CD4-positive, alpha-beta memory T cell (primary cell): ENCODE results near the gene MAP2K5. TPM values are rescaled to one million over a fixed set of nuclear protein-coding genes. Genes with fewer than 3 reads are reported as not detected.

ENCODE experiments used
- CTCF ChIA-PET: fragments of 350-600 bp; sonication (Branson Sonifier 250); formaldehyde crosslinking; loops from one replicate; lab custom pipeline; 2021; ENCODE audit warnings: inconsistent platforms; ENCODE audit not compliant: partially characterized antibody; lab: Charles Lee
- POLR2A ChIA-PET: fragments of 350-600 bp; sonication (Branson Sonifier 250); formaldehyde crosslinking; loops from one replicate; lab custom pipeline; 2021; ENCODE audit not compliant: partially characterized antibody; lab: Charles Lee
- DNase-seq, 5 donors: peaks; one replicate each; pipeline versions ENCODE4 v3.0.0 to v3.0.0-alpha.2; 2020 to 2022; ENCODE audit warnings: mixed read lengths in 1 of 5
- H3K27ac ChIP-seq: one replicate; pipeline ENCODE4 v1.7.0; 2013; ENCODE audit warnings: low read depth, low read length
- H3K27me3 ChIP-seq: 2 replicates; pipeline ENCODE4 v1.7.0; 2013; ENCODE audit warnings: mild to moderate bottlenecking, low read length, moderate library complexity; ENCODE audit not compliant: insufficient read depth
- H3K36me3 ChIP-seq: 2 replicates; pipeline ENCODE4 v1.7.0; 2013; ENCODE audit warnings: mild to moderate bottlenecking, low read length, moderate library complexity; ENCODE audit not compliant: insufficient read depth
- H3K4me1 ChIP-seq: 2 replicates; pipeline ENCODE4 v1.7.0; 2013; ENCODE audit warnings: mild to moderate bottlenecking, low read length, moderate library complexity; ENCODE audit not compliant: insufficient read depth
- H3K4me3 ChIP-seq, 2 donors: one replicate each; pipeline ENCODE4 v1.7.0; 2013; ENCODE audit warnings: low read length in 2 of 2, mild to moderate bottlenecking in 1 of 2
- H3K9me3 ChIP-seq, 2 donors: one replicate each; pipeline ENCODE4 v1.7.0; 2013; ENCODE audit warnings: low read length in 2 of 2, control low read depth in 1 of 2; ENCODE audit not compliant: control insufficient read depth in 1 of 2
- H3K27ac Mint-ChIP-seq, 7 donors: one replicate each; pipeline ENCODE4 v1.8.0; 2020 to 2021; ENCODE audit warnings: mixed read lengths in 7 of 7, mild to moderate bottlenecking in 6 of 7, inconsistent platforms in 3 of 7, moderate library complexity in 3 of 7
- H3K27me3 Mint-ChIP-seq, 2 donors: one replicate each; pipeline ENCODE4 v1.8.0; 2020 to 2021; ENCODE audit warnings: mixed read lengths in 2 of 2
- H3K36me3 Mint-ChIP-seq, 2 donors: one replicate each; pipeline ENCODE4 v1.8.0; 2020 to 2021; ENCODE audit warnings: mixed read lengths in 2 of 2, inconsistent platforms in 1 of 2, mild to moderate bottlenecking in 1 of 2
- H3K4me1 Mint-ChIP-seq, 4 donors: one replicate each; pipeline ENCODE4 v1.8.0; 2020 to 2021; ENCODE audit warnings: mixed read lengths in 4 of 4, mild to moderate bottlenecking in 1 of 4
- H3K4me3 Mint-ChIP-seq, 8 donors: one replicate each; pipeline ENCODE4 v1.8.0; 2020 to 2021; ENCODE audit warnings: mixed read lengths in 8 of 8, mild to moderate bottlenecking in 7 of 8, moderate library complexity in 6 of 8, inconsistent platforms in 3 of 8
- H3K9me3 Mint-ChIP-seq, 8 donors: one replicate each; pipeline ENCODE4 v1.8.0; 2020 to 2021; ENCODE audit warnings: mixed read lengths in 8 of 8, mild to moderate bottlenecking in 5 of 8, inconsistent platforms in 3 of 8, moderate library complexity in 1 of 8
- intact Hi-C: fragments of 100-400 bp; cut with micrococcal nuclease; formaldehyde crosslinking; loops from one replicate; pipeline ENCODE4 v1.15.1; 2023
- polyA plus RNA-seq, 2 donors: library from polyadenylated mRNA; unstranded; fragments of 300-500 nt; fragmentation: Illumina TruSeq; gene quantifications; one replicate each; pipeline ENCODE4 v1.2.3, GENCODE V29; 2021
- total RNA-seq, 2 experiments: library from RNA; stranded (reverse); gene quantifications; one replicate each; pipeline ENCODE4 v1.2.3, GENCODE V29; 2021

MAP2K5 gene
- total and polyA plus RNA-seq, 4 experiments from 2014 or later, result 15.2 to 31.4 (median 24.9) TPM

DNA sequence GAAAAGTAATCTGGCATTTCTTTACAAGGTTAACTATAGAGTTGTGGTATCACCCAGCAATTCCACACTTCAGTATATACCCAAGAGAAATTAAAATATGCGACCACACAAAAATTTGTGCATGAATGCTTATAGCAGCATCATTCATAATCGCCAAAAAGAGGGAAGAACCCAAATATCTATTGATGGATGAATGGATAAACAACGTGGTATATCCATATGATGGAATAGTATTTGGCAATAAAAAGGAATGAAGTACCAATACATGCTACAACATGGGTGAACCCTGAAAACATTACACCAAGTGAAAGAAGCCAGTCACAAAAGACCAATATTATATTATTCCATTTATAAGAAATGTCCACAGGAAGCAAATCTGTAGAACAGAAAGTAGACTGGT is 274.2 kb downstream of the MAP2K5 start:
- peaks cover under 1 to 16% (median 9%) of the 10 kb centered on the region in 4 donors for H3K4me1 Mint-ChIP-seq
- no peak overlapping the region for H3K27ac ChIP-seq
- DNase-seq, result no peak
- no peaks in the 10 kb centered on the region for H3K36me3 ChIP-seq
- H3K27ac Mint-ChIP-seq, result no peak overlapping the region
- peaks cover 12% of the 10 kb centered on the region for H3K4me1 ChIP-seq
- H3K9me3 Mint-ChIP-seq, result peaks cover 0 to 6% (median 3%) of the 10 kb centered on the region in 8 donors
- H3K4me3 Mint-ChIP-seq, result no peak overlapping the region
- H3K27me3 ChIP-seq, result peaks cover 21% of the 10 kb centered on the region
- no peak overlapping the region for H3K4me3 ChIP-seq
- CTCF ChIA-PET, result no interaction called here
- peaks cover 29 to 34% of the 10 kb centered on the region in 2 donors for H3K27me3 Mint-ChIP-seq
- POLR2A ChIA-PET, result no interaction called here
- H3K9me3 ChIP-seq, result no peaks in the 10 kb centered on the region
- H3K36me3 Mint-ChIP-seq, result peaks cover 0 to 10% of the 10 kb centered on the region in 2 donors
- intact Hi-C loops, result no loop called here

DNA sequence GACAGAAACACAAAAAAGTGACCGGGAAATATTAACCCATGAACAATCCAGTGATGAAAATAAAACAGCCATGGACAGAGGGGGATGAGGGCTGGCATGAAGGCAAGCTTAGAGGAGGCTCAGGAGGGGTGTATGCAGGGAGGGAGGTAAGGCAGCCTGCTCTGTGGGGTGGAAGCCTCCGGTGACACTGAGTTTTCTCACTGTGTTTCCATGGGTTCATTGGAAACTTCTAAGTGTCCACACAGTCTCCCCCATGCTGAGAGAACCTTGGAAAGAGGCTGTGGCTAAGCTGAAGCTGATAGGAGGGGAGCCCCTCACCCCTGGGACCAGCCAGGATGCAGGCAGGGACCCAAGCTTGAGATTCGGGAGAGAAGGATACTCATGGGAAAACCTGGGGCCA is 276.0 kb downstream of the MAP2K5 start:
- Histone ChIP-seq H3K9me3 (no peaks in the 10 kb centered on the region), H3K27ac (no peak overlapping the region), H3K27me3 (peaks cover 33% of the 10 kb centered on the region), H3K36me3 (no peaks in the 10 kb centered on the region), H3K4me1 (peaks cover 25% of the 10 kb centered on the region), H3K4me3 (no peak overlapping the region)
- CTCF ChIA-PET, result interaction anchor here (1.1 to 1.2 kb wide), 2 partner anchors 18 to 361 kb away, joined by 3 read pairs; no protein-coding TSS in a partner anchor
- peaks cover 0 to 6% (median 4%) of the 10 kb centered on the region in 8 donors for H3K9me3 Mint-ChIP-seq
- no peak overlapping the region for H3K27ac Mint-ChIP-seq
- H3K27me3 Mint-ChIP-seq, result peaks cover 42 to 45% of the 10 kb centered on the region in 2 donors
- POLR2A ChIA-PET, result interaction anchor here (0.6 to 2.3 kb wide), 2 partner anchors 20 to 33 kb away, joined by 3 to 7 read pairs; no protein-coding TSS in a partner anchor
- intact Hi-C loops, result no loop called here
- H3K36me3 Mint-ChIP-seq, result peaks cover 0 to 10% of the 10 kb centered on the region in 2 donors
- peaks cover 6 to 29% (median 20%) of the 10 kb centered on the region in 4 donors for H3K4me1 Mint-ChIP-seq
- no peak overlapping the region for H3K4me3 Mint-ChIP-seq
- no peak for DNase-seq

DNA sequence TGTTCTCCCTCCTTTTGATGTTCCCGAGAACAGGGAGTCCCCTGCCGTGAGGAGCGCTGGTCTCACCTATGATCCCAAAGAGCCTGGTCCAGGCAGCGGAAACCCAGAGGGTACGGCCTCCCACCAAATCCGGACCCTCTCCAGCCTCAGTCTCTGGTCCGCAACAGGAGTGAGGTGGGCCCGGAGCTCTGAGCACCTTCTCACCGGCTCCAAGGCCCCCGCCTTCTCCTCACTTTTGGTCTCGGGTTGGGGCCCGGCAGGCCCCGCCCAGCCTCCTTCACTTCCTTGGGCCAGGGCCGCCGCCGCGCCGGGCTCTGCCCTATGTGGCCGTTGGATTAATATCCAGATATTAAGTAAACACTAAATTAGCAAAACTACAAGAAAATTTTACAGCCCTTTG is 277.1 kb downstream of the MAP2K5 start:
- Mint-ChIP-seq H3K27ac (no peak overlapping the region), H3K4me3 (no peak overlapping the region), H3K4me1 (peaks cover 14 to 41% (median 29%) of the 10 kb centered on the region in 4 donors), H3K36me3 (peaks cover 0 to 10% of the 10 kb centered on the region in 2 donors), H3K9me3 (peaks cover 0 to 9% (median 4%) of the 10 kb centered on the region in 8 donors), H3K27me3 (peaks cover 50 to 55% of the 10 kb centered on the region in 2 donors)
- no peak overlapping the region for H3K27ac ChIP-seq
- no peak for DNase-seq
- H3K36me3 ChIP-seq, result no peaks in the 10 kb centered on the region
- ChIA-PET CTCF (no interaction called here), POLR2A (interaction anchor here (2.3 kb wide), 1 partner anchor 35 kb away, joined by 7 read pairs; no protein-coding TSS in a partner anchor)
- peaks cover 44% of the 10 kb centered on the region for H3K27me3 ChIP-seq
- H3K4me3 ChIP-seq, result no peak overlapping the region
- intact Hi-C loops, result no loop called here
- peaks cover 36% of the 10 kb centered on the region for H3K4me1 ChIP-seq
- no peaks in the 10 kb centered on the region for H3K9me3 ChIP-seq

DNA sequence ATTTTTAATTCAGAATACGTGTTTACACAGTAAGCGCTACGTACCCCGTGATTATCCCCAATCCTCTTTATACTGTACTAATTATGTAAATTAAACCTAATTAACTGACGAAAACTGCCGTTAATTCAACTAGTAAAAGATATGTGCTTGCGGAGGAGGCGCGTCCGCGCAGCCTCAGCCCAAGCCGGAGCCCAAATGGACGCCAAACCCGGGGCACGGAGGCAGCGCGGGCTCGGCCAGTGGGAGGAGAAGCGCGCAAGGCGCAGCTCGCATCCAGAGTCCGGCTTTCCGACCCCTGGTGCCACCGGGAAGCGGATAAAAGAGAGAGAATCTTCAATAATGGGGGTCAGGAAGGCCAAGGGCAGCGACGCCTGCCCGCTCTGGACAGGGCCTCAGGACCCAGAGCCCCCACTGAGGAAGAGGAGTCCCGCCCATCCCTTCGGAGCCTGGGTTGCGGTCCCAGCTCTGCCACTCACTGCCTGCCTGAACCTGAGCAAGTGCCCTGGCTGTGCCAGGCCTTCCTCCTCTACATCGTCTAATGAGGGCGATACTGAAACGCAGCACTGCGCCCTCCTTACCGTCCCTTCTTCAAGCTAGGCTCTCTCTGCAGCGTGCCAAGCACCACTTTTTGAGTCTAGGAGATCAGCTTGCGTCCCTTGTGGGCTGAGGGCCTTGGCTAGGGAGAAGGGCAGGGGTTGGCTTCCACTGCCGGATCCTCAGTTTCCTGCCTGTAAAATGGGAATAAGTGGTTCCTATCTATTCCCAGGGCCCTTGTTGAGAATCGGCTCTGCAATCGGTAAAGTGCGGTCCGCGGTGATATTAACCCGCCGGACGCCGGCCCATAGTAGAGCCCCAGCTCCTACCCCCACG is 277.9 kb downstream of the MAP2K5 start:
- peaks cover 0 to 6% (median 4%) of the 10 kb centered on the region in 8 donors for H3K9me3 Mint-ChIP-seq
- peak overlapping the region in 3 of 7 donors; percentile 12 to 47 (median 35) for H3K27ac Mint-ChIP-seq
- H3K9me3 ChIP-seq, result no peaks in the 10 kb centered on the region
- peaks cover 39% of the 10 kb centered on the region for H3K4me1 ChIP-seq
- peaks cover 48% of the 10 kb centered on the region for H3K27me3 ChIP-seq
- no peaks in the 10 kb centered on the region for H3K36me3 ChIP-seq
- ChIA-PET POLR2A (interaction anchor here (1.1 to 2.3 kb wide), 3 partner anchors 12 to 37 kb away, joined by 3 to 7 read pairs (median 4); no protein-coding TSS in a partner anchor), CTCF (no interaction called here)
- intact Hi-C loops, result no loop called here
- no peak overlapping the region for H3K4me3 ChIP-seq
- H3K27ac ChIP-seq, result no peak overlapping the region
- peak overlapping the region in 3 of 8 donors; percentile 16 to 49 (median 47) for H3K4me3 Mint-ChIP-seq
- peak in 2 of 5 donors; percentile 3 to 9 for DNase-seq
- peaks cover 0 to 5% of the 10 kb centered on the region in 2 donors for H3K36me3 Mint-ChIP-seq
- H3K27me3 Mint-ChIP-seq, result peaks cover 50 to 61% of the 10 kb centered on the region in 2 donors
- H3K4me1 Mint-ChIP-seq, result peaks cover 14 to 47% (median 29%) of the 10 kb centered on the region in 4 donors

DNA sequence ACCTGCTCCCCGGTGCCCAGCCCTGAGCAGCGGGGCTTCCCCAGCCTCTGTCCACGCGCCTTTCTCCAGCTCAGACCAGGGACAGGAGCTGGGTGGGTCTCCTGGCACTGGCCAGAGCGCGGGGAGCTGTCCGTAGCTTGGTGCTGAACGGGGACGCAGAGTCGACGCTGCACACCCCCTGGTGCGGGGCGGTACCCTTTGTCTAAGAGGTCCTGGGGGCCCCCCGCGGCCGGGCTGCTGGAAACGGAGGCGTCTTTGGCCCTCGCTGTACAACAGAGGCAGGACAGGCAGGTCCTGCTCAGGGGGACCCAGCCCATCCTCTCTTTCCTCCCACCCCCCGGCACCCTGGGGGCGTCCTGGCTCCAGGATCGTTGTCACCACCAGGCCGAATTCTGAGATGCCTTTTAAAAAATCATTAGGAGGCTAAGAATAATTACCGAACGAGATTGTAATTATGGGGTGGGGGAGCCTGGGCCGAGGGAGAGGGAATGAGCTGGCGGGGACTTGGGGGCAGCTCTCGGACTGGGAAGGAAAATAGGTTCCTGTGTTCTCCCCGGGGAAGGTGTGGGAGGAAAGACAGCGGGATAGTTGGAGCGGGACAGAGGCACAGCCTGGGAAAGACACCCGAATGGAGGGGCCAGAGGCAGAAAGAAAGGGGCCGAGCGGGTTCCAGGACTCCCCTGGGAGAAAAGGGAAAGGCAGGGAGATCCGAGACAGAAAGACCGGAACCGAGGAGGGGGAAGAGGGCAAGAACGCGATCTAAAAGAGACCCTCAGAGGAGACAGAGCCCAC is 278.7 kb downstream of the MAP2K5 start:
- H3K27me3 Mint-ChIP-seq, result peaks cover 58 to 69% of the 10 kb centered on the region in 2 donors
- H3K4me1 Mint-ChIP-seq, result peaks cover 19 to 55% (median 35%) of the 10 kb centered on the region in 4 donors
- no peaks in the 10 kb centered on the region for H3K36me3 Mint-ChIP-seq
- peak in 2 of 5 donors; percentile 35 to 38 for DNase-seq
- no peaks in the 10 kb centered on the region for H3K36me3 ChIP-seq
- H3K9me3 Mint-ChIP-seq, result peaks cover 0 to 6% (median 0%) of the 10 kb centered on the region in 8 donors
- H3K27ac ChIP-seq, result no peak overlapping the region
- no peak overlapping the region for H3K4me3 ChIP-seq
- intact Hi-C loops, result no loop called here
- peak overlapping the region in 3 of 7 donors; percentile 29 to 65 (median 35) for H3K27ac Mint-ChIP-seq
- CTCF ChIA-PET, result no interaction called here
- H3K27me3 ChIP-seq, result peaks cover 52% of the 10 kb centered on the region
- H3K4me3 Mint-ChIP-seq, result peak overlapping the region in 5 of 8 donors; percentile 16 to 78 (median 62)
- no peaks in the 10 kb centered on the region for H3K9me3 ChIP-seq
- POLR2A ChIA-PET, result interaction anchor here (1.1 to 1.8 kb wide), 2 partner anchors 11 to 38 kb away, joined by 3 to 4 read pairs; no protein-coding TSS in a partner anchor
- H3K4me1 ChIP-seq, result peaks cover 48% of the 10 kb centered on the region

DNA sequence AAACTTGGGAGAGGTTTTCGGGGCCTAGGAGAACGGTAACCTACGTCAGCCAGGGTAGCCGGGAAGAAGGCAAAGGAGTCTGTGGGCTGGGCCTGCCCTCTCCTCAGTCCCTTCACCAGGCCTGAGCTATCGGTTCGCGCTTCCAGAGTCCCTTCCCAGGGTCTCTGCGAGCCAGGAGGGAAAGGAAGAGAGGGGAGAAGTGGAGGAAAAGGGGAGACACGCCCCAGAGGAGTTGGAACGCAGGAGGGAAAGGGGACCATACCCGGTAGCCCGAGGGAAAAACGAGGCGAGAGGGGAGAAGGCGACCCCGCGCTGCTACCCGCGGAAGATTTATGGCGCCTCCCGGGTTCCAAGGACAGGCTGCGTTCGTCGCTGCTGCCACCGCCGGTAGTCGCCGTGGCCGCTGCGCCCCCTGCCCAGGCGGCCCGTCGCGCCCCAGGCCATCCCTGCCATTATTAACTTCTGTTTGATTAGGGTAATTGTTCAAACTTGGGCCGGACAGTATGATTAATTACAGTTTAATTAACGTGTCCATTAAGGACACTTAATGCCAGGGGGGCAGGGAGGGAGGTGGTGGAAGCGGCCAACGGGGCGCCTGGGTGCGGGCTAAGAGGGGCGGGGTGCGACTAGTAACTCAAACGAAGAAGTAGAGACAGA is 279.4 kb downstream of the MAP2K5 start:
- Histone ChIP-seq H3K27ac (no peak overlapping the region), H3K4me3 (no peak overlapping the region), H3K9me3 (no peaks in the 10 kb centered on the region), H3K36me3 (no peaks in the 10 kb centered on the region), H3K27me3 (peaks cover 52% of the 10 kb centered on the region), H3K4me1 (peaks cover 51% of the 10 kb centered on the region)
- intact Hi-C loops, result no loop called here
- Mint-ChIP-seq H3K27ac (peak overlapping the region in 2 of 7 donors; percentile 41 to 65), H3K9me3 (peaks cover 0 to 6% (median 0%) of the 10 kb centered on the region in 8 donors), H3K36me3 (no peaks in the 10 kb centered on the region), H3K4me1 (peaks cover 22 to 59% (median 38%) of the 10 kb centered on the region in 4 donors), H3K4me3 (peak overlapping the region in 6 of 8 donors; percentile 59 to 78 (median 68)), H3K27me3 (peaks cover 55 to 71% of the 10 kb centered on the region in 2 donors)
- POLR2A ChIA-PET, result interaction anchor here (1.8 kb wide), 1 partner anchor 11 kb away, joined by 4 read pairs; no protein-coding TSS in a partner anchor
- DNase-seq, result peak in 1 of 5 donors; percentile 7
- CTCF ChIA-PET, result interaction anchor here (0.7 kb wide), 1 partner anchor 14 kb away, joined by 3 read pairs; no protein-coding TSS in a partner anchor
